ENCODE results near the gene BTBD19. TPM values are rescaled to one million over a fixed set of nuclear protein-coding genes. Genes with fewer than 3 reads are reported as not detected.

The BTBD19 gene
- total and polyA plus RNA-seq, 9 of the 15 experiments (the other 6 are each of a cell fraction or from before 2014, with no cell fraction given), result 0.22 to 2.0 (median 0.95) TPM

GRCh38 chr1:44775078-44775929, 33.0 kb upstream of the BTBD19 start, which contains the start of gene RPS8 (continued):
- no peak for TF ChIP-seq ADNP (tag; IDR thresholded peaks at IDR 0.05)
- peak; percentile 59 for TF ChIP-seq PKNOX1 (IDR thresholded peaks at IDR 0.05)
- peak; percentile 42; the same call in 1 of the 2 replicates for TF ChIP-seq ZNF239 (CRISPR knock-in tag; IDR thresholded peaks at IDR 0.05)
- peak in 1 of 2 experiments; percentile 71; a peak in 1 of 4 replicates for TF ChIP-seq ZMIZ1 (IDR thresholded peaks at IDR 0.05; ENCODE audit: low read depth in 2 of 2, low read length in 2 of 2)
- peak; percentile 99 for TF ChIP-seq ZNF316 (IDR thresholded peaks at IDR 0.05)
- TF ChIP-seq GMEB1 (CRISPR knock-in tag; IDR thresholded peaks at IDR 0.05), result peak; percentile 82
- no peak; the same call in 1 of the 2 replicates for TF ChIP-seq ZNF655 (CRISPR knock-in tag; IDR thresholded peaks at IDR 0.05)
- TF ChIP-seq ZNF717 (CRISPR knock-in tag; IDR thresholded peaks at IDR 0.05), result no peak
- TF ChIP-seq SNIP1 (IDR thresholded peaks at IDR 0.05; ENCODE audit: low read depth), result peak; percentile 29; the same call in 1 of the 2 replicates
- peak; percentile 98 for TF ChIP-seq ESRRA (IDR thresholded peaks at IDR 0.05; ENCODE audit: borderline replicate concordance, low read depth)
- 0 out of 2 replicates have a peak, but pooled peaks have one; percentile 4 for TF ChIP-seq ZNF324 (CRISPR knock-in tag; IDR thresholded peaks at IDR 0.05)
- TF ChIP-seq PRPF4 (IDR thresholded peaks at IDR 0.05; ENCODE audit: insufficient read depth, low read depth, low read length, poor library complexity, severe bottlenecking), result peak; percentile 96
- TF ChIP-seq DEAF1 (CRISPR knock-in tag; IDR thresholded peaks at IDR 0.05), result no peak; the same call in none of the 2 replicates
- no peak for TF ChIP-seq ZNF449 (CRISPR knock-in tag; IDR thresholded peaks at IDR 0.05)
- peak; percentile 87 for TF ChIP-seq NCOA4 (IDR thresholded peaks at IDR 0.05; ENCODE audit: partially characterized antibody)
- peak; percentile 92 for TF ChIP-seq ZC3H8 (IDR thresholded peaks at IDR 0.05)

Data from K562 (cell line).